ENCODE results near the gene ERLEC1.
"Not testable (repeated sequence)": the region's sequence is repeated elsewhere in the genome, so short reads cannot be mapped to it uniquely, and the experiment has no call there.

ERLEC1 gene

DNA sequence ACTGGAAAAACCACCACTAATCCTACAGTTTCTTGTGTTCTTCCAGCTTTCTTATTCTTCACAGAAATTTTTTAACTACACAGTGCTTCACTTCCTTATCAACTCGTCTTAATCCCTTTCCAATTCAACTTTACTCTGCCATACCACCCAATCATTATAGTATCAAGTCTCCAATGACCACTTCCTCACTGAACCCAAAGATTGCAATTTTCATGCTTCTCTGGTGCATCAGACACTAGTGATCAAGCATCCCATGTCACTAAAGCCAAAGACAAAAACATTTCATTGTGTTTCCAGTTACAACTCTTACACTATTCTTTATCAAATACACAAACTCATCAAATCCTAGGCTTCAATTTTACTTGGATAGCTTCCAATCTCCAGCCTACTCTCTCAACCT is 9.7 kb upstream of the ERLEC1 start:
- no peak for DNase-seq (ENCODE audit: low read depth, low spot score)
- no peak overlapping the region for H3K4me3 ChIP-seq (ENCODE audit: low read length)

DNA sequence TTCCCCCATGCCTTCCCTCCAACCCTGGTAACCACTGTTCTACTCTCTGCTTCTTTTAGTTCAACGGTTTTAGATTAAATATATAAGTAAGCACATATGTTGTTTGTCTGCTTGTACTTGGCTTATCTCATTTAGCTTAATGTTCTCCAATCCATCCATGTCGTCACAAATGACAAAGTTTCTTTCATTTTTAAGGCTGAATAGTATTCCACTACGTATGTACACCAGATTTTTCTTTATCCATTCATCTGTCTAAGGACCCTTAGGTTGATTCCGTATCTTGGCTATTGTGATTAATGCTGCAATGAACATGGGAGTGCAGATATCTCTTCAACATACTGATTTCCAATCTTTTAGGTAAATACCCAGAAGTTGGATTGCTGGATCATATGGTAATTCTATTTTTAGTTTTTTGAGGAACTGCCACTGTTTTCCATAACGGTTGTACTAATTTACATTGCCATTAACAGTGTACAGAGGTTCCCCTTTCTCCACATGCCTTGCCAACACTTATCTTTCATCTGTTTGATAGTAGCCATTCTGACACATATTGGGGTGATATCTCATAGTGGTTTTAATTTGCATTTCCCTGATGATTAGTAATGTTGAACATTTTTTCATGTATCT is 8.2 kb upstream of the ERLEC1 start:
- no peak overlapping the region for H3K4me3 ChIP-seq (ENCODE audit: low read length)
- DNase-seq (ENCODE audit: low read depth, low spot score): no peak

- no peak overlapping the region for H3K4me3 ChIP-seq (ENCODE audit: low read length)
- DNase-seq (ENCODE audit: low read depth, low spot score): no peak
These were observed 6.8 kb upstream of the ERLEC1 start for GRCh38 chr2:53780056-53780455.

GRCh38 chr2:53782676-53783075 is 4.2 kb upstream of the ERLEC1 start:
- H3K4me3 ChIP-seq (ENCODE audit: low read length): no peak overlapping the region
- DNase-seq (ENCODE audit: low read depth, low spot score): no peak

GRCh38 chr2:53784436-53784835 is 2.4 kb upstream of the ERLEC1 start:
- H3K4me3 ChIP-seq (ENCODE audit: low read length): no peak overlapping the region
- no peak for DNase-seq (ENCODE audit: low read depth, low spot score)

DNA sequence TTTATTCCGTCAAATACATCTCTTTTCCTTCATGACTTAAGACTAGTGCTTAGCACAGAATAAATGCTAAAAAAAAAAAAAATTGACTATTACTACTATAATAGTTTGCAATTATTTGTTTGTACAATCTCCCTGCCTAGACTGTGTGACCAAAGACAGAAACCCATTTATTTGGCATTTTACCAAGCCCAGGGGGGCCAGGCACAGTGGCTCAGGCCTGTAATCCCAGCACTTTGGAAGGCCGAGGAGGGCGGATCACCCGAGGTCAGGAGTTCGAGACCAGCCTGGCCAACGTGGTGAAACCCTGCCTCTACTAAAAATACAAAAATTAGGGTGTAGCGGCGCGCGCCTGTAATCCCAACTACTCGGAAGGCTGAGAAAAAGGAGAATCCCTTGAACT is 1.5 kb upstream of the ERLEC1 start:
- H3K4me3 ChIP-seq (ENCODE audit: low read length): peak overlapping the region; percentile 94
- DNase-seq (ENCODE audit: low read depth, low spot score): no peak

- H3K4me3 ChIP-seq (ENCODE audit: low read length): peak overlapping the region; percentile 94
- DNase-seq (ENCODE audit: low read depth, low spot score): no peak
These were observed 516 bp upstream of the ERLEC1 start for GRCh38 chr2:53786352-53786704.

GRCh38 chr2:53787614-53788289 is 908 bp downstream of the ERLEC1 start:
- no peak for DNase-seq (ENCODE audit: low read depth, low spot score)
- peak overlapping the region; percentile 94 for H3K4me3 ChIP-seq (ENCODE audit: low read length)

DNA sequence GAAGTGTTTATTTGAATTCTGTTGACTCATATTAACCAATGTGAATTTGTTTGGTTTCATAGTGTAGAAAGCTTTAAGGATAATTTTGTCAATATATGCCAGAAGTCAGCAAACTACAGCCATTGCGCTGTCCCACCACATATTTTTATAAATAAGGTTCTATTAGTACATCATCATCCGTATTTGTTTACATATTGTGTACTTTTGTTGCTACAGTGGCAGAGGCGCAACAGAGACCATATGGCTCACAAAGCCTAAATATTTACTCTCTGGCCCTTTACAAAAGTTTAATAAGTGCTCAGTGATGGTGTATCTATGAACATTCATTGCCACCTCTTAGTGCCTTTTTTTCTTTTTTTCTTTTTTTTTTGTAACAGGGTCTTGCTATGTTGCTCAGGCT is 6.4 kb downstream of the ERLEC1 start:
- no peak for DNase-seq (ENCODE audit: low read depth, low spot score)
- H3K4me3 ChIP-seq (ENCODE audit: low read length): no peak overlapping the region

- no peak overlapping the region for H3K4me3 ChIP-seq (ENCODE audit: low read length)
- no peak for DNase-seq (ENCODE audit: low read depth, low spot score)
These were observed 7.0 kb downstream of the ERLEC1 start for GRCh38 chr2:53793821-53794220.

DNA sequence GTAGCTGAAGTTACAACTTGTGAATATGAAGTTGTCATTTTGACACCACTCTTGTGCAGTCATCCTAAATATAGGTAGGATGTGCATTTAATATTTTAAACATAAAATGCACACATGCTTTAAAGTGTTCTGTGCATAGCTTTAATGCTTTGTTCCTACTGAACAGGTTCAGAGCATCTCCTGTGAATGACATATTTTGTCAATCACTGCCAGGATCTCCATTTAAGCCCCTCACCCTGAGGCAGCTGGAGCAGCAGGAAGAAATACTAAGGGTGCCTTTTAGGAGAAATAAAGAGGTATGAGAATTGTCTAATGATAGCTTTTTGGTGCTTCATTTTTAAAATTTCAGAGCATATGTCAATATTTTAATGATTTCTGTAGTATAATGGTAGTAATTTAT is 14.7 kb downstream of the ERLEC1 start:
- no peak for DNase-seq (ENCODE audit: low read depth, low spot score)
- H3K4me3 ChIP-seq (ENCODE audit: low read length): no peak overlapping the region

DNA sequence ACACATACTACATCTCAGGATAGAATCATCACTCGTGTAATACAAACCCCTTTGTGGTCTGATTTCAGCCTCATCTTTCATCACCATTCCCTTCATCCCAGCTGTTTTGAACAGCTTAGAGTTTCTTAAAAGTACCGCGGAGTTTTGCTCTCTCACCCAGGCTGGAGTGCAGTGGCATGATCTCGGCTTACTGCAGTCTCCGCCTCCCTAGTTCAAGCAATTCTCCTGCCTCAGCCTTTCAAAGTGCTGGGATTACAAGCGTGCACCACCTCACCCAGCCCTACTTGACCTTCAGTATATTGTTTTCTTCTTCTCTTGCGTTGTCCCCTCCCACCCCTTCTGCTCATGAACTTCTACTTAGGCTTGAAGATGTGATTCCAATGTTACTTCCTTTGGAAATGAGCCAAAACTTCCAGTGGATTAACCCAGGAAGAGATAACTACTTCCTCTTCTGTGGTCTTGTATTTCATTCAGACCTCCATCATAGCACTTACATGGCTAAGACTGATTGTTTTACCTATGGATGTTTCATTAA is 15.8 kb downstream of the ERLEC1 start:
- DNase-seq (ENCODE audit: low read depth, low spot score): no peak
- H3K4me3 ChIP-seq (ENCODE audit: low read length): no peak overlapping the region

DNA sequence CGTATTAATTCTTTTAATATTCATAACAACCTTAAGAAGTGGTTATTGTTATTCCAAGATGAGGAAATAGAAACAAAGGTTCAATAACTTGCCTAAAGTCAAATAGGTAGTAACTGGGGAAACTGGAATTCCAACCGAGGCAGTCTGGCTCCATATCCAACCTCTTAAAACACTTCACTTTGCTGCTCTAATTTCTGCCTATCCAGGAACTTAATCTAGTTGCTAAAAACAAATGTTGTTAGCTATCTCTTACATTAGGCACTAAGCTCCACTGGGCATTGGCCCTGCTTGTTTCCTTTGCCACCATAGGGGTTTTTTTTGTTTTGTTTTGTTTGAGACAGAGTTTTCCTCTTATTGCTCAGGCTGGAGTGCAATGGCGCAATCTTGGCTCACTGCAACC is 24.8 kb downstream of the ERLEC1 start:
- no peak for DNase-seq (ENCODE audit: low read depth, low spot score)

GRCh38 chr2:53813151-53813550 is 26.3 kb downstream of the ERLEC1 start:
- no peak overlapping the region for H3K4me3 ChIP-seq (ENCODE audit: low read length)
- no peak for DNase-seq (ENCODE audit: low read depth, low spot score)

More for the DNA sequence above, 24.8 kb downstream of the ERLEC1 start:
- H3K4me3 ChIP-seq (ENCODE audit: low read length): no peak overlapping the region

DNA sequence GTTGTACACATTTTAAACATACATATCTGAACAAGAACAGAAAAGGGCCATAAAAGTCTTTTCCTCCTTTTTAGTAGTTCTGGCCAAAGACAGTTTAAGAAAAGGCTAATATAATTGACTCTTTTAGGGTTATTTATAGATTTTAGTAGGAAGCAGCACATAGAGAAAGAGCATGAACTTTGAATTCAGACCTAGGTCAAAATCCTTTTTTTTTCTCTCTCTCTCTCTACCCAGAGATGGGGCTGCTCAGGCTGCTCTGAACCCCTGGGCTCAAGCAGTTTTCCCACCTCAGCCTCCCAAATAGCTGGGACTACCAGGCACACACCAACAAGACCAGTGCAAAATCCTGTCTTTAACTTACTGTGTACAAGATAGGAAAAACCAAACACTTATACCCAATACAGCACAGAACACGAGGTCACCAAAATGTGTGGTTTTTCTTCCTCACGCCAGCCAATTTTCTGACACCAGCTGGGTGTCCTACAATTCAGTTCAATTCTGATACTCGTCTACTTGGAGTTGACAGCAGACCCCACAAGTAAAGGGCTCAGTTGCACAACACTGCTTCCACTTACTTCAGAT is 32.1 kb downstream of the ERLEC1 start:
- DNase-seq (ENCODE audit: low read depth, low spot score): no peak
- no peak overlapping the region for H3K4me3 ChIP-seq (ENCODE audit: low read length)

- no peak overlapping the region for H3K4me3 ChIP-seq (ENCODE audit: low read length)
- DNase-seq (ENCODE audit: low read depth, low spot score): no peak
These were observed 32.8 kb downstream of the ERLEC1 start for GRCh38 chr2:53819634-53820033.

GRCh38 chr2:53820048-53820447 is 33.2 kb downstream of the ERLEC1 start:
- H3K4me3 ChIP-seq (ENCODE audit: low read length): no peak overlapping the region

GRCh38 chr2:53820711-53821110 is 33.9 kb downstream of the ERLEC1 start:
- no peak for DNase-seq (ENCODE audit: low read depth, low spot score)
- H3K4me3 ChIP-seq (ENCODE audit: low read length): no peak overlapping the region

More at GRCh38 chr2:53820048-53820447, 33.2 kb downstream of the ERLEC1 start:
- DNase-seq (ENCODE audit: low read depth, low spot score): no peak

DNA sequence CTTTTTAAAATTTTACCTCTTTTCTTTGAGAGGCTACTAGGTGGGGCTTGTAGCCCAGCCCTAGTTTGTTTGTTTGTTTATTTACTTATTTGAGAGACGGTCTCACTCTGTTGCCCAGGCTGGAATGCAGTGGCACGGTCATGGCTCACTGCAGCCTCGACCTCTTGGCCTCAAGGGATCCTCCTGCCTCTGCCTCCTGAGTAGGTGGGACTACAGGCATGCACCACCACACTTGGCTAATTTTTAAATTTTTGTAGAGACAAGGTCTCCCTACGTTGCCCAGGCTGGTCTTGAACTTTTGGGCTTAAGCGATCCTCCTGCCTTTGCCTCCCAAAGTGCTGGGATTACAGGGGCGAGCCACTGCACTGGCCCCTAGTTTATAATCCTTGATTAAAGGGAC is 35.0 kb downstream of the ERLEC1 start:
- DNase-seq (ENCODE audit: low read depth, low spot score): no peak

GRCh38 chr2:53823639-53824038 is 36.8 kb downstream of the ERLEC1 start:
- not testable (repeated sequence) for H3K4me3 ChIP-seq (ENCODE audit: low read length)
- peak; percentile 15 for DNase-seq (ENCODE audit: low read depth, low spot score)

More for the DNA sequence above, 35.0 kb downstream of the ERLEC1 start:
- H3K4me3 ChIP-seq (ENCODE audit: low read length): no peak overlapping the region

DNA sequence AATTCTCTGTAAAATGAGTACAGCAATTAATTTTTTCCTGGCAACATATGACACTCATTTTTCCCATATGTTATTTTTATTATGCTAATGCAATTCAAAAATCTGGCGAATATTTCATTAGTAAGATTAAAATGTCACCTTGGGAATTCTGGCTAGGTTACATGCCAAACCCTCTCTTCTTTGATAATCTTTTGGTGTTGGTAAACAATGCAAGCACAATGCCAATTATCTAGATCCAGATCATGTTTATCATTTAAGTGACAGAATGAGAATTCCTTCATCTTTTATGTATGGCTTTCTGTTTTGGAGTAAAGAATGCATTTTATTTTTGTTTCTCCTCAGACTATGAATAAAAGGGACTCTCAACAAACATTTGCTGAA is 39.2 kb downstream of the ERLEC1 start:
- H3K4me3 ChIP-seq (ENCODE audit: low read length): no peak overlapping the region
- no peak for DNase-seq (ENCODE audit: low read depth, low spot score)

Measured in Jurkat, Clone E6-1 (cell line).